ENCODE data around the gene CDCA7L. TPM values are rescaled to one million over a fixed set of nuclear protein-coding genes. Genes with fewer than 3 reads are reported as not detected.

The CDCA7L gene
- total RNA-seq, 4 donors from 2014 or later = 12.6 to 61.7 (median 18.5) TPM

DNA sequence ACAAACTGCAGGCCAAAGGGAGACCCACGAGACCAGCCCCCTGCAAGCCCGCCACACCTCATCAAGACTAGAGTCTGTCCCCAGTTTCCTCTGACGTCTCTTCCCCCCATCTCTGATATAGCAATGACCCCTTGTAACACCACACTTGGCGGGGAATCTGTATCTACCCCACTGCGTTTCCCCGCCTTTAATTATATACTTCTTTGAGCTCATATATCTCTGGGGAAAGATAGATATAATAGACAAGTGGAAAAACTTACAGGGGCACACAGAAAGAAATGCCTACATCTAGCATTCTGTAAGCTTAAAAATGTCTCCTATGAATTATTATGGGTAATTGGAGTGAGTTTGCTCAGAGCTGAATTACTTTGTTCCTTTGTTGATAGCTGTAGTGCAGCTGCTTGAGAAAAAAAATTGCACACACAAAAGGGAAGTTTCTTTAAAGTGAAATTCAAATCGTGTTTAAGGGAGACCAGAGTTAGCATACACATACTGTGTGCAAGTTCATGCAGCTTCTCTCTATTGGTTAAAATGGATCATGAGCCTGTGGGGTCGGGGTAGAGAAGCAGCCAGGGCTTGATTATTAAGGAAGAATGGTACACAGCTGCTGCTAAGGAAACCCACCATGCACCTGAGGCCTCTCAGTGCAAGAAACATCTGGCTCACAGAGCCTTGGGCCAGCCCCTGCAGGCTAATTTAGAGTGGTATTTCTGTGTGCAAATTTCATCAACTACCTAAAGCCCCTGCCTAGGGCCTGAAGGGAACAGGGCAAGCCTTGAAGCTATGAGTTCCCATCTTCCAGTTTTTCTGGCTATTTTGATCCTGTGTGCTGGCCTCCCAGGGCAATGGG is 32.5 kb downstream of the CDCA7L start:
- H3K4me1 ChIP-seq = no peaks in the 10 kb centered on the region
- no peaks in the 10 kb centered on the region for H3K9me3 ChIP-seq
- intact Hi-C loops (cut with DNase I; ENCODE audit: low total_unique reads) = no loop called here
- H3K4me3 ChIP-seq = no peak overlapping the region
- DNase-seq = no peak
- H3K27me3 ChIP-seq = no peaks in the 10 kb centered on the region
- no peak for TF ChIP-seq POLR2A (IDR thresholded peaks at IDR 0.05)
- TF ChIP-seq, protein P1, sequence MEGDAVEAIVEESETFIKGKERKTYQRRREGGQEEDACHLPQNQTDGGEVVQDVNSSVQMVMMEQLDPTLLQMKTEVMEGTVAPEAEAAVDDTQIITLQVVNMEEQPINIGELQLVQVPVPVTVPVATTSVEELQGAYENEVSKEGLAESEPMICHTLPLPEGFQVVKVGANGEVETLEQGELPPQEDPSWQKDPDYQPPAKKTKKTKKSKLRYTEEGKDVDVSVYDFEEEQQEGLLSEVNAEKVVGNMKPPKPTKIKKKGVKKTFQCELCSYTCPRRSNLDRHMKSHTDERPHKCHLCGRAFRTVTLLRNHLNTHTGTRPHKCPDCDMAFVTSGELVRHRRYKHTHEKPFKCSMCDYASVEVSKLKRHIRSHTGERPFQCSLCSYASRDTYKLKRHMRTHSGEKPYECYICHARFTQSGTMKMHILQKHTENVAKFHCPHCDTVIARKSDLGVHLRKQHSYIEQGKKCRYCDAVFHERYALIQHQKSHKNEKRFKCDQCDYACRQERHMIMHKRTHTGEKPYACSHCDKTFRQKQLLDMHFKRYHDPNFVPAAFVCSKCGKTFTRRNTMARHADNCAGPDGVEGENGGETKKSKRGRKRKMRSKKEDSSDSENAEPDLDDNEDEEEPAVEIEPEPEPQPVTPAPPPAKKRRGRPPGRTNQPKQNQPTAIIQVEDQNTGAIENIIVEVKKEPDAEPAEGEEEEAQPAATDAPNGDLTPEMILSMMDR (IDR thresholded peaks at IDR 0.05) = no peak
- no peaks in the 10 kb centered on the region for H3K36me3 ChIP-seq
- H3K27ac ChIP-seq = no peak overlapping the region

GRCh38 chr7:21912305-21912704 is 33.4 kb downstream of the CDCA7L start:
- H3K27me3 ChIP-seq = no peaks in the 10 kb centered on the region
- no peaks in the 10 kb centered on the region for H3K4me1 ChIP-seq
- H3K27ac ChIP-seq = no peak overlapping the region
- H3K4me3 ChIP-seq = no peak overlapping the region
- H3K36me3 ChIP-seq = no peaks in the 10 kb centered on the region
- DNase-seq = no peak
- no peak for TF ChIP-seq POLR2A (IDR thresholded peaks at IDR 0.05)
- TF ChIP-seq, protein P1 (IDR thresholded peaks at IDR 0.05) = no peak
- intact Hi-C loops (cut with DNase I; ENCODE audit: low total_unique reads) = no loop called here
- no peaks in the 10 kb centered on the region for H3K9me3 ChIP-seq

- no peak for DNase-seq
- TF ChIP-seq POLR2A (IDR thresholded peaks at IDR 0.05) = no peak
- TF ChIP-seq, protein P1 (IDR thresholded peaks at IDR 0.05) = no peak
- H3K4me3 ChIP-seq = no peak overlapping the region
- no peaks in the 10 kb centered on the region for H3K36me3 ChIP-seq
- H3K27me3 ChIP-seq = no peaks in the 10 kb centered on the region
- intact Hi-C loops (cut with DNase I; ENCODE audit: low total_unique reads) = no loop called here
- no peaks in the 10 kb centered on the region for H3K4me1 ChIP-seq
- H3K27ac ChIP-seq = no peak overlapping the region
- H3K9me3 ChIP-seq = no peaks in the 10 kb centered on the region
Measured at GRCh38 chr7:21911341-21911875, 34.3 kb downstream of the CDCA7L start.

GRCh38 chr7:21910253-21910652 is 35.4 kb downstream of the CDCA7L start:
- H3K9me3 ChIP-seq = no peaks in the 10 kb centered on the region
- no peak overlapping the region for H3K4me3 ChIP-seq
- TF ChIP-seq POLR2A (IDR thresholded peaks at IDR 0.05) = no peak
- TF ChIP-seq, protein P1 (IDR thresholded peaks at IDR 0.05) = no peak
- no peaks in the 10 kb centered on the region for H3K27me3 ChIP-seq
- no peak for DNase-seq
- H3K27ac ChIP-seq = no peak overlapping the region
- H3K4me1 ChIP-seq = no peaks in the 10 kb centered on the region
- no peaks in the 10 kb centered on the region for H3K36me3 ChIP-seq
- intact Hi-C loops (cut with DNase I; ENCODE audit: low total_unique reads) = no loop called here

- H3K9me3 ChIP-seq = no peaks in the 10 kb centered on the region
- H3K36me3 ChIP-seq = no peaks in the 10 kb centered on the region
- no peak overlapping the region for H3K27ac ChIP-seq
- no peak for DNase-seq
- H3K4me3 ChIP-seq = no peak overlapping the region
- H3K27me3 ChIP-seq = no peaks in the 10 kb centered on the region
- TF ChIP-seq, protein P1 (IDR thresholded peaks at IDR 0.05) = no peak
- no peak for TF ChIP-seq POLR2A (IDR thresholded peaks at IDR 0.05)
- intact Hi-C loops (cut with DNase I; ENCODE audit: low total_unique reads) = no loop called here
- H3K4me1 ChIP-seq = no peaks in the 10 kb centered on the region
Measured at GRCh38 chr7:21908746-21909145, 37.0 kb downstream of the CDCA7L start.
